Endothelial cell of umbilical vein (primary cell): ENCODE results near the gene AIF1. TPM values are rescaled to one million over a fixed set of nuclear protein-coding genes. Genes with fewer than 3 reads are reported as not detected.

Source experiments
- BruUV-seq: library from RNA; stranded (reverse); fragments of 400-500 nt; replicated peaks from 2 replicates; lab custom pipeline; 2021; lab: Mats Ljungman, UMichigan
- CTCF ChIA-PET: fragments of 300-600, 350-600 bp; sonication (Branson Sonifier 250); formaldehyde crosslinking; loops from one replicate; lab custom pipeline; 2021; ENCODE audit warnings: antibody characterized with exemption, inconsistent platforms; lab: Charles Lee
- POLR2A ChIA-PET: fragments of 300-600, 350-600 bp; sonication (Branson Sonifier 250); formaldehyde crosslinking; loops from one replicate; lab custom pipeline; 2021; ENCODE audit warnings: antibody characterized with exemption, inconsistent platforms; lab: Charles Lee
- DNase-seq: peaks from one replicate; pipeline ENCODE4 v3.0.0-alpha.2; 2011; ENCODE audit warnings: low read depth, low spot score
- FAIRE-seq: peaks from 2 replicates; lab custom pipeline; 2011; peaks lifted over from hg19 to GRCh38; lab: Jason Lieb, UNC
- H2AFZ ChIP-seq: 2 replicates; pipeline ENCODE4 v1.6.0; 2012; ENCODE audit warnings: low read depth, low read length, control low read depth, inconsistent platforms
- H3K27ac ChIP-seq: 2 replicates; pipeline ENCODE4 v1.5.1; 2011; ENCODE audit warnings: low read depth, mild to moderate bottlenecking, control low read depth, low read length, moderate library complexity; ENCODE audit not compliant: insufficient read depth
- H3K27me3 ChIP-seq, 2 experiments: 2 replicates each; pipeline versions ENCODE4 v1.6.0 to v1.6.1; 2011; ENCODE audit warnings: low read length in 2 of 2, mixed read lengths in 1 of 2; ENCODE audit not compliant: control insufficient read depth in 2 of 2, insufficient read depth in 2 of 2
- H3K36me3 ChIP-seq, 2 experiments: 2 replicates in 1 of 2; 3 replicates in 1 of 2; pipeline ENCODE4 v1.5.1; 2011; ENCODE audit warnings: low read length in 2 of 2, mild to moderate bottlenecking in 1 of 2, moderate library complexity in 1 of 2; ENCODE audit not compliant: control insufficient read depth in 2 of 2, insufficient read depth in 2 of 2; ENCODE audit errors: extremely low read depth in 1 of 2
- H3K4me1 ChIP-seq: 3 replicates; pipeline ENCODE4 v1.5.1; 2011; ENCODE audit warnings: mild to moderate bottlenecking, low read length; ENCODE audit not compliant: control insufficient read depth, insufficient read depth; ENCODE audit errors: extremely low read depth
- H3K4me2 ChIP-seq: 2 replicates; pipeline ENCODE4 v1.6.1; 2011; ENCODE audit warnings: low read length, control low read depth, mixed read lengths; ENCODE audit not compliant: insufficient read depth
- H3K4me3 ChIP-seq, 3 experiments: fragments of 200-600 bp in 1 of 3; sonication (generic), shearing (Covaris generic) in 1 of 3; replicated peaks in 1 of 3; 2 replicates each; pipeline ENCODE4 v1.5.1; 2011 to 2016; ENCODE audit warnings: control low read depth in 3 of 3, low read length in 3 of 3, mild to moderate bottlenecking in 2 of 3, inconsistent platforms in 1 of 3, low read depth in 1 of 3, moderate library complexity in 1 of 3; ENCODE audit not compliant: insufficient read depth in 1 of 3
- H3K79me2 ChIP-seq: 2 replicates; pipeline ENCODE4 v1.6.0; 2012; ENCODE audit warnings: low read length, inconsistent platforms; ENCODE audit not compliant: control insufficient read depth, insufficient read depth
- H3K9ac ChIP-seq: replicated peaks from 2 replicates; pipeline ENCODE3; 2011; ENCODE audit warnings: low read length, control low read depth; ENCODE audit not compliant: insufficient read depth; ENCODE audit errors: extremely low read depth
- H3K9me1 ChIP-seq: replicated peaks from 3 replicates; pipeline ENCODE4 v1.6.0; 2011; ENCODE audit warnings: mild to moderate bottlenecking, low read length; ENCODE audit not compliant: control insufficient read depth, insufficient read depth; ENCODE audit errors: extremely low read depth
- H3K9me3 ChIP-seq: replicated peaks from 2 replicates; pipeline ENCODE4 v1.5.1; 2012; ENCODE audit warnings: low read length, inconsistent platforms; ENCODE audit not compliant: control insufficient read depth, insufficient read depth
- H4K20me1 ChIP-seq: replicated peaks from 2 replicates; pipeline ENCODE3; 2011; ENCODE audit warnings: mild to moderate bottlenecking, low read length; ENCODE audit not compliant: control insufficient read depth, insufficient read depth; ENCODE audit errors: extremely low read depth
- FOS ChIP-seq: IDR thresholded peaks from 2 replicates; pipeline ENCODE4 v1.6.1; 2011; ENCODE audit warnings: mild to moderate bottlenecking, low read length, moderate library complexity, borderline replicate concordance; ENCODE audit not compliant: insufficient read depth
- MYC ChIP-seq: IDR thresholded peaks from one replicate; pipeline ENCODE4 v1.6.1; 2011; ENCODE audit warnings: mild to moderate bottlenecking, low read depth, low read length
- POLR2A ChIP-seq: IDR thresholded peaks from 2 replicates; pipeline ENCODE4 v1.6.1; 2012; ENCODE audit warnings: low read depth, mild to moderate bottlenecking, control low read depth, low read length
- POLR2AphosphoS5 ChIP-seq: IDR thresholded peaks from 2 replicates; pipeline ENCODE4 v1.6.1; 2012; ENCODE audit warnings: low read depth, mild to moderate bottlenecking, control low read depth, low read length, moderate library complexity; ENCODE audit not compliant: insufficient read depth
- dilution Hi-C: fragments of 300-500 bp; cut with MboI; formaldehyde crosslinking; loops from one replicate; pipeline ENCODE4 v1.15.0; 2019; ENCODE audit warnings: low sequenced_read_pairs; ENCODE audit not compliant: extremely low pct_ligation_motif_present
- intact Hi-C: fragments of 100-400 bp; cut with micrococcal nuclease; formaldehyde crosslinking; loops from one replicate; pipeline ENCODE4 v1.10.0; 2022
- polyA plus RNA-seq, 4 experiments: library from polyadenylated mRNA; depleted of rRNA in 3 of 4; stranded (reverse) in 3 of 4; unstranded in 1 of 4; fragments of >200 nt; gene quantifications; 2 replicates each; pipeline versions ENCODE4 v1.2.1 to v1.2.3, GENCODE V29; 2011 to 2012; ENCODE audit warnings: missing spikeins in 1 of 4
- total RNA-seq: library from RNA; stranded (reverse); gene quantifications from 2 replicates; pipeline ENCODE4 v1.2.3, GENCODE V29; 2021

Gene AIF1
- total and polyA plus RNA-seq, 2 donors (not counting 3 experiments of a cell fraction or from before 2014, with no cell fraction given) = not detected

DNA sequence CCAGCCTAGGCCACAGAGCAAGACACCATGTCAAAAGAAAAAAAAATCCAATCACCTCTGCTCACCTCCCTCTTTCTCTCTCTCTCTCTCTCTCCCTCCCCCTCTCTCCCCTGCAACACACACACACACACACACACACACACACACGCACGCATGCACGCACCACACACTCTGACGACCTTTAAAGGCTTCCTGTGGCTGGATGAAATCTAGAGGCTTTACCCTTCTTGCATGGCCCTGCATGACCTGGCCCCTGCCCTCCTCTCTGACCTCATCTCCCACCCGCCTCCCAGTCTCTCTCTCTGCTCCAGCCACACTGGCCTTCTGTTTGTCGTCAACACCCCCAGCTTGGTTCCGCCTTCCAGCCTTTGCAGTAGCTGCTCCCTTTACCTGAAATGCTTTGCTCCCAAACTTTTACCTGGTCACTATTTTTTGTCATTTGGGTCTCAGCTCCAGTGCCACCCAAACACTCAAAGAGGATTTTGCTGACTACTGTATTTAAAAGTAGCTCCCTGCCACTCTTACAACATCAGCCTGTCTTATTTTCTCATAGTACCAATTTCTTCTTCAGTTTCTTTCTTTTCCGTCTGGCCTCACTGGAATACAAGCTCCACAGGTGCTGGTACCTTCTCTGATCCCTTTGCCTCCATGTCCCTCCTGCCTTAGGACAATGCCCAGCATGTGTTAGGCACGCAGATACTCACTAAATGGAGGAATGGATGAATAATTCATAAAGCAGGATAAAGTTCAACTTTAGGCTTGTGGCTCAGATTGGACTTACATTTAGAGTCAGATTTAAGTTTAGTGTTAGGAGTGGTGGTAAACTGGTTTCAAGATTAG lies 47.3 kb upstream of the AIF1 start:
- dilution Hi-C loops (no loop called here), intact Hi-C loops (no loop called here)
- DNase-seq = no peak
- BruUV-seq = no TSS peak
- H3K9ac ChIP-seq = no peak overlapping the region
- peaks cover 13% of the 10 kb centered on the region for H3K4me1 ChIP-seq
- ChIA-PET CTCF (interaction anchor here (4.5 to 31.0 kb wide), 2 partner anchors 17 to 21 kb away, joined by 28 to 1517 read pairs; partner anchors contain the start of genes LST1, LTB, NCR3 and TNF), POLR2A (no interaction called here)
- TF ChIP-seq POLR2A = no peak
- no peak for TF ChIP-seq FOS
- TF ChIP-seq MYC = no peak
- no peaks in the 10 kb centered on the region for H3K9me3 ChIP-seq
- no peak overlapping the region for H3K4me2 ChIP-seq
- H3K36me3 ChIP-seq = no peaks in the 10 kb centered on the region
- H3K4me3 ChIP-seq = no peak overlapping the region
- no peaks in the 10 kb centered on the region for H4K20me1 ChIP-seq
- no peak for FAIRE-seq
- no peaks in the 10 kb centered on the region for H3K9me1 ChIP-seq
- H3K79me2 ChIP-seq = no peaks in the 10 kb centered on the region
- H2AFZ ChIP-seq = no peak overlapping the region
- no peaks in the 10 kb centered on the region for H3K27me3 ChIP-seq
- no peak overlapping the region for H3K27ac ChIP-seq

DNA sequence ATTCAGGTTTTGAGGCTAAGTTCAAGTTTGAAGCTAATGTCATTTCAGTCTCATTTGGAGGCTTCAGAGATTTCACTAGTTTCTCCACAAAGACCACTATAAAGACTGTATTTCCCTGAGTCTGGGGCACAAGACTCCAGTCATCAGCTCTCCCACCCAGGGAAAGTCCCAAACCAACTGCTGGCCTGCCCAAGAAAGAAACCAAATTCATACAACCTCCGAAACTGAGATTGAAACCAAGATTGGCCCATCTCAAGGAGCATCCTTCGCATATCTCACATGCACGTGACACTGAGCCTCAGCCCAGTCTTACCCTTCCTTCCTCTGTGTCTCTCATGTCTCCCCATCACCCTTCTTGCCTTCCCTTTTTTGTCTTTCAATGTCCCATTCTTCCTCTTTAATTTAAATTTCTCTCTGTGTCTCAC lies 46.5 kb upstream of the AIF1 start:
- FAIRE-seq = no peak
- H3K27ac ChIP-seq = no peak overlapping the region
- no peaks in the 10 kb centered on the region for H3K9me1 ChIP-seq
- no peaks in the 10 kb centered on the region for H3K9me3 ChIP-seq
- H3K79me2 ChIP-seq = no peaks in the 10 kb centered on the region
- DNase-seq = no peak
- no peak for TF ChIP-seq POLR2AphosphoS5
- BruUV-seq = no TSS peak
- H3K27me3 ChIP-seq = no peaks in the 10 kb centered on the region
- no peak overlapping the region for H2AFZ ChIP-seq
- H4K20me1 ChIP-seq = no peaks in the 10 kb centered on the region
- no peak overlapping the region for H3K9ac ChIP-seq
- ChIA-PET POLR2A (no interaction called here), CTCF (interaction anchor here (4.5 to 31.0 kb wide), 2 partner anchors 18 to 20 kb away, joined by 28 to 1517 read pairs; partner anchors contain the start of genes LST1, LTB, NCR3 and TNF)
- dilution Hi-C loops (no loop called here), intact Hi-C loops (no loop called here)
- H3K4me1 ChIP-seq = peaks cover 5% of the 10 kb centered on the region
- no peak overlapping the region for H3K4me3 ChIP-seq
- H3K4me2 ChIP-seq = no peak overlapping the region
- no peaks in the 10 kb centered on the region for H3K36me3 ChIP-seq
